HepG2 (cell line): ENCODE data around the gene GPC2. TPM values are rescaled to one million over a fixed set of nuclear protein-coding genes. Genes with fewer than 3 reads are reported as not detected.

Experiments used
- CEBPB ChIP-seq: IDR thresholded peaks from 2 replicates; pipeline ENCODE4 v1.6.1; 2011; ENCODE audit warnings: low read depth, low read length, improper control_type of control experiment, borderline replicate concordance
- HDAC2 ChIP-seq: sonication (generic); formaldehyde crosslinking; IDR thresholded peaks from 2 replicates; pipeline ENCODE4 v1.4.0; 2020; ENCODE audit warnings: missing genetic modification reagents
- JUN ChIP-seq: sonication (generic); formaldehyde crosslinking; IDR thresholded peaks from 2 replicates; pipeline ENCODE4 v1.4.0; 2020; ENCODE audit warnings: mild to moderate bottlenecking, missing genetic modification reagents
- MTF2 ChIP-seq: sonication (generic); formaldehyde crosslinking; IDR thresholded peaks from 2 replicates; pipeline ENCODE4 v1.5.0; 2020; ENCODE audit warnings: missing genetic modification reagents, borderline replicate concordance
- NFRKB ChIP-seq: fragments of 450-650 bp; IDR thresholded peaks from 2 replicates; pipeline ENCODE4 v1.6.1; 2017
- SMAD9 ChIP-seq: sonication (generic); formaldehyde crosslinking; IDR thresholded peaks from 2 replicates; pipeline ENCODE4 v1.5.1; 2020; ENCODE audit warnings: mild to moderate bottlenecking, missing genetic modification reagents
- TAF1 ChIP-seq: sonication (generic); formaldehyde crosslinking; IDR thresholded peaks from 2 replicates; pipeline ENCODE4 v1.4.0; 2020; ENCODE audit warnings: missing genetic modification reagents
- TIGD3 ChIP-seq: sonication (generic); formaldehyde crosslinking; IDR thresholded peaks from 2 replicates; pipeline ENCODE4 v1.5.1; 2020; ENCODE audit warnings: mild to moderate bottlenecking, missing genetic modification reagents, borderline replicate concordance
- ZFP62 ChIP-seq: sonication (generic); formaldehyde crosslinking; IDR thresholded peaks from 2 replicates; pipeline ENCODE4 v1.4.0; 2020; ENCODE audit warnings: missing genetic modification reagents
- ZNF124 ChIP-seq: sonication (generic); formaldehyde crosslinking; IDR thresholded peaks from 2 replicates; pipeline ENCODE4 v1.4.0; 2020; ENCODE audit warnings: missing genetic modification reagents
- ZNF276 ChIP-seq: sonication (generic); formaldehyde crosslinking; IDR thresholded peaks from 2 replicates; pipeline ENCODE4 v1.4.0; 2020; ENCODE audit warnings: mild to moderate bottlenecking, low read depth, missing genetic modification reagents
- ZNF329 ChIP-seq: sonication (generic); formaldehyde crosslinking; IDR thresholded peaks from 2 replicates; pipeline ENCODE4 v1.9.0; 2021; ENCODE audit warnings: low read depth, mild to moderate bottlenecking, missing genetic modification reagents
- ZNF354B ChIP-seq: sonication (generic); formaldehyde crosslinking; IDR thresholded peaks from 2 replicates; pipeline ENCODE4 v1.8.0; 2022; ENCODE audit warnings: mild to moderate bottlenecking, missing genetic modification reagents
- ZNF607 ChIP-seq: sonication (generic); formaldehyde crosslinking; IDR thresholded peaks from 2 replicates; pipeline ENCODE4 v1.5.1; 2020; ENCODE audit warnings: missing genetic modification reagents, mild to moderate bottlenecking, borderline replicate concordance
- ZNF737 ChIP-seq: sonication (generic); formaldehyde crosslinking; IDR thresholded peaks from 2 replicates; pipeline ENCODE4 v1.5.0; 2020; ENCODE audit warnings: missing genetic modification reagents, mild to moderate bottlenecking, borderline replicate concordance
- polyA plus RNA-seq, 8 experiments: library from polyadenylated mRNA; depleted of rRNA in 3 of 8; stranded (reverse) in 7 of 8; unstranded in 1 of 8; fragments of >200 nt; fragmentation: Illumina TruSeq in 4 of 8; extraction: Trizol in 4 of 8; gene quantifications; 2 replicates each; pipeline versions ENCODE4 v1.2.1 to v1.2.3, GENCODE V29; 2011 to 2016; ENCODE audit warnings: low read depth in 4 of 8, missing spikeins in 1 of 8, mixed read lengths in 1 of 8; ENCODE audit not compliant: insufficient read depth in 1 of 8
- total RNA-seq, 5 experiments: library from RNA; depleted of rRNA; stranded (reverse); fragments of >200 nt; fragmentation: Illumina TruSeq; extraction: Trizol; gene quantifications; 2 replicates each; pipeline ENCODE4 v1.2.3, GENCODE V29; 2016; ENCODE audit warnings: low read depth in 1 of 5
- TF ChIP-seq, protein P1 (sequence below), 2 experiments: sonication (generic) in 1 of 2; formaldehyde crosslinking in 1 of 2; IDR thresholded peaks; 2 replicates each; pipeline versions ENCODE4 v1.4.0 to v1.6.1; 2016 to 2020; ENCODE audit warnings: borderline replicate concordance in 1 of 2, low read depth in 1 of 2, mild to moderate bottlenecking in 1 of 2, missing genetic modification reagents in 1 of 2
- TF ChIP-seq, protein P2 (sequence below): sonication (generic); formaldehyde crosslinking; IDR thresholded peaks from 2 replicates; pipeline ENCODE4 v1.4.0; 2020; ENCODE audit warnings: missing genetic modification reagents

Gene GPC2
- total and polyA plus RNA-seq, 2 of the 13 experiments (the other 11 are each of a cell fraction or from before 2014, with no cell fraction given) = 0.64 to 0.78 TPM

- TF ChIP-seq, protein P1, sequence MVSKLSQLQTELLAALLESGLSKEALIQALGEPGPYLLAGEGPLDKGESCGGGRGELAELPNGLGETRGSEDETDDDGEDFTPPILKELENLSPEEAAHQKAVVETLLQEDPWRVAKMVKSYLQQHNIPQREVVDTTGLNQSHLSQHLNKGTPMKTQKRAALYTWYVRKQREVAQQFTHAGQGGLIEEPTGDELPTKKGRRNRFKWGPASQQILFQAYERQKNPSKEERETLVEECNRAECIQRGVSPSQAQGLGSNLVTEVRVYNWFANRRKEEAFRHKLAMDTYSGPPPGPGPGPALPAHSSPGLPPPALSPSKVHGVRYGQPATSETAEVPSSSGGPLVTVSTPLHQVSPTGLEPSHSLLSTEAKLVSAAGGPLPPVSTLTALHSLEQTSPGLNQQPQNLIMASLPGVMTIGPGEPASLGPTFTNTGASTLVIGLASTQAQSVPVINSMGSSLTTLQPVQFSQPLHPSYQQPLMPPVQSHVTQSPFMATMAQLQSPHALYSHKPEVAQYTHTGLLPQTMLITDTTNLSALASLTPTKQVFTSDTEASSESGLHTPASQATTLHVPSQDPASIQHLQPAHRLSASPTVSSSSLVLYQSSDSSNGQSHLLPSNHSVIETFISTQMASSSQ (IDR thresholded peaks at IDR 0.05; ENCODE audit: low read depth) = no peak
- TF ChIP-seq, protein P1 (CRISPR knock-in tag; IDR thresholded peaks at IDR 0.05; ENCODE audit: borderline replicate concordance) = 0 out of 2 replicates have a peak, but pooled peaks have one; percentile 9
- TF ChIP-seq MTF2 (CRISPR knock-in tag) (no peak), JUN (CRISPR knock-in tag) (0 out of 2 replicates have a peak, but pooled peaks have one; percentile 25), SMAD9 (CRISPR knock-in tag) (0 out of 2 replicates have a peak, but pooled peaks have one; percentile 9), CEBPB (no peak), ZNF329 (CRISPR knock-in tag) (no peak), ZNF276 (CRISPR knock-in tag) (0 out of 2 replicates have a peak, but pooled peaks have one; percentile 1), NFRKB (0 out of 2 replicates have a peak, but pooled peaks have one; percentile 20), ZNF354B (no peak), HDAC2 (CRISPR knock-in tag) (0 out of 2 replicates have a peak, but pooled peaks have one; percentile 22), TIGD3 (CRISPR knock-in tag) (no peak), ZNF124 (CRISPR knock-in tag) (no peak), TAF1 (CRISPR knock-in tag) (no peak; the same call in 1 of the 2 replicates), ZNF737 (CRISPR knock-in tag) (no peak), ZFP62 (CRISPR knock-in tag) (no peak), ZNF607 (CRISPR knock-in tag) (peak; percentile 7; the same call in 1 of the 2 replicates)
- TF ChIP-seq, protein P2, sequence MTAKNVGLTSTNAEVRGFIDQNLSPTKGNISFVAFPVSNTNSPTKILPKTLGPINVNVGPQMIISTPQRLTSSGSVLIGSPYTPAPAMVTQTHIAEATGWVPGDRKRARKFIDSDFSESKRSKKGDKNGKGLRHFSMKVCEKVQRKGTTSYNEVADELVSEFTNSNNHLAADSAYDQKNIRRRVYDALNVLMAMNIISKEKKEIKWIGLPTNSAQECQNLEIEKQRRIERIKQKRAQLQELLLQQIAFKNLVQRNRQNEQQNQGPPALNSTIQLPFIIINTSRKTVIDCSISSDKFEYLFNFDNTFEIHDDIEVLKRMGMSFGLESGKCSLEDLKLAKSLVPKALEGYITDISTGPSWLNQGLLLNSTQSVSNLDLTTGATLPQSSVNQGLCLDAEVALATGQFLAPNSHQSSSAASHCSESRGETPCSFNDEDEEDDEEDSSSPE (CRISPR knock-in tag) = no peak
Measured at GRCh38 chr7:100126239-100126930, 50.8 kb downstream of the GPC2 start (continued).
